ENCODE results near the gene RNF31. TPM values are rescaled to one million over a fixed set of nuclear protein-coding genes. Genes with fewer than 3 reads are reported as not detected.

Gene RNF31
- total RNA-seq, 4 donors from 2014 or later, result 26.6 to 64.2 (median 37.8) TPM

DNA sequence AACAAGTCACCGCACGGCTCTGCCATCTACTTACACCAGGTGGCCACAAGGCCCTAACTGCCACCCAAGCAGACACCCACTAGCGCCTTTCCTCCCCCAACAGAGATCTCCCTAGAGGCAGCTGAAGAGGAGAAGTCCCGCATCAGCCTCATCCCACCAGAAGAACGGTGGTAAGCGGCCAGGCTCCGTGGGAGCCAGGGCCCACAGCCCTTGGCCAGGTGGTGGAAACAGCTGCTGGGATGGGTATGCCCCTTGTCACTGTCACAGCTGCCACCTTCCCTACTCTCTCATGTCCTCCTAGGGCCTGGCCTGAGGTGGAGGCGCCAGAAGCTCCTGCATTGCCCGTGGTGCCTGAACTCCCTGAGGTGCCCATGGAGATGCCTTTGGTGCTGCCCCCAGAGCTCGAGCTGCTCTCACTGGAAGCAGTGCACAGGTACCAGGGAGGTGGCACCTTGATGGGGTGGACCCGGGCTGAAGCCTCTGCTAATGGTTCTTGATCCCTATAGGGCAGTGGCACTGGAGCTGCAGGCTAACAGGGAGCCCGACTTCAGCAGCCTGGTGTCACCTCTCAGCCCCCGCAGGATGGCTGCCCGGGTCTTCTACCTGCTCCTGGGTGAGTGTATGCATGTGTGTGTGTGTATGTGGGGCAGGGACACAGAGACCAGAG, 32.1 kb downstream of the RNF31 start:
- TF ChIP-seq, protein P1, sequence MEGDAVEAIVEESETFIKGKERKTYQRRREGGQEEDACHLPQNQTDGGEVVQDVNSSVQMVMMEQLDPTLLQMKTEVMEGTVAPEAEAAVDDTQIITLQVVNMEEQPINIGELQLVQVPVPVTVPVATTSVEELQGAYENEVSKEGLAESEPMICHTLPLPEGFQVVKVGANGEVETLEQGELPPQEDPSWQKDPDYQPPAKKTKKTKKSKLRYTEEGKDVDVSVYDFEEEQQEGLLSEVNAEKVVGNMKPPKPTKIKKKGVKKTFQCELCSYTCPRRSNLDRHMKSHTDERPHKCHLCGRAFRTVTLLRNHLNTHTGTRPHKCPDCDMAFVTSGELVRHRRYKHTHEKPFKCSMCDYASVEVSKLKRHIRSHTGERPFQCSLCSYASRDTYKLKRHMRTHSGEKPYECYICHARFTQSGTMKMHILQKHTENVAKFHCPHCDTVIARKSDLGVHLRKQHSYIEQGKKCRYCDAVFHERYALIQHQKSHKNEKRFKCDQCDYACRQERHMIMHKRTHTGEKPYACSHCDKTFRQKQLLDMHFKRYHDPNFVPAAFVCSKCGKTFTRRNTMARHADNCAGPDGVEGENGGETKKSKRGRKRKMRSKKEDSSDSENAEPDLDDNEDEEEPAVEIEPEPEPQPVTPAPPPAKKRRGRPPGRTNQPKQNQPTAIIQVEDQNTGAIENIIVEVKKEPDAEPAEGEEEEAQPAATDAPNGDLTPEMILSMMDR (IDR thresholded peaks at IDR 0.05), result no peak
- ATAC-seq (ENCODE audit: low FRiP score) (no peak), DNase-seq (ENCODE audit: low spot score) (no peak)

DNA sequence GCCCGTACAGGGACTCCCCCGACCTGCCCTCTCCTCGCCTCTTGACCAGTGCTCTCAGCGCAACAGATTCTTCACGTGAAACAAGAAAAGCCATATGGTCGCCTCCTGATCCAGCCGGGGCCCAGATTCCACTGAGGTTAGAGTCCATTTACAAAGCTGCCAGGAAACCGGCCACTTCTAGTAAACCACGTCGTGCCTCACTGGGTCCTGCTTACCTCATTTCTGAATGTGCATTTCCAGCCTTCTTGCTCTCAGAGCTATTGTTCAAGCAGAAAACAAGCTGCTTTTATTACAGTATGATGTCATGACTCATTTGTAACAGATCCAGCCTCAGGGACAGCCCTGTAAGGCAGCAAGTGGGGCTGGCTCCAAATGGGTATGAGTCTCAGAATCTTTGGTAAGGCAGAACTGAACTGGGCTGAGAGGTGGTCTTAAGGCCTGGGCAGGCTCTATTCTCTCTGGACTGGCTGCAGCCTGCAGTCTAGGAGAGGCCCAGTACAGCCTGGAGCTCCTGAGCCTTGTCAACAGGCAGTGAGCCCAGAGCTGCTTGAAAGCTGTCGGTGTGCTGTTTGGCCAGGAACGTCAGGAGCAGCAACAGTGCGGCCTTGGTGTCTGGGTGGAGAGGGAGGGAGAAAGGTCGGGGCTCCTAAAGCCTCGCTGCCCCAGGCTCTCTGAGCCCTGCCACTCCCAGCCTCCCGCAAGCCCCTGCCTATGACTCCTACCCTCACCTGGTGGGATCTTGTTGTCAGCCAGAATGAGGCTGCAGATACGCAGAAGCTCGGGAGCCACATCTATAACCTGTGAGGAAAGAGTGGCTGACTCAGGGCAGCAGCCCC, 32.9 kb downstream of the RNF31 start:
- DNase-seq (ENCODE audit: low spot score) (no peak), ATAC-seq (ENCODE audit: low FRiP score) (peak; percentile 20)
- TF ChIP-seq, protein P1 (IDR thresholded peaks at IDR 0.05), result no peak

DNA sequence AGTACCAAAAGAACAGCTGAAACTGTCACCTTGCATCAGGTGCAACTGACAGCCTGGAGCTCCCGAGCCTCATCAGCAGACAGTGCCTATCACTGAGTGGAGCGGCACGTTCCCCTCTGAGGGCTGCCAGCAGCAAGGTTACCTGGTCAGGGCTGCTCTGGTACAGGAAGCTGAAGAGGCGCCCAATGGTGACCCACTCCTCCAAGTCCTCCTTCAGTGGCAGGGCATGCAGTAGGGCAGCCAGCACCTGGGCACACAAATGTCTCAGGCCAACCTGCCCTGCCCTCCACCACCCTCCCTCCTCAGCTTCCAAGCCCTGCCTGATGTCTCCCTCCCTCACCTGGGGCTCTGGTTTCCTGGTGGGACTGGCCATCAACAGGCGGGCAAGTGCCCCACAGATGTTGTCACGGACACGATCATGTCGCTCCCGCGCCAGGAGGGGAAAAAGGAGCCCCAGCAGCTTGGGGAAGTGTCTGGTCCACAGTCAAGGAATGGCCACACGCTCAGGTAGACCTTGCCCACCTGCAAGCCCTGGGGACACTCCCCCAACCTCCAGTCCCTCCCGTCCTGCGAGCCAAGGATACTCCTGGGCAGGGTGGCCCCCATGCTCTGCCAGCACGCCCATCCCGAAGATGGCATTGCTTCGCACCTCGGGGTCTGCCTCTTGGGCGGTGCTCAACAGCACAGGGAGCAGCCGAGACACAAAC, 34.2 kb downstream of the RNF31 start:
- TF ChIP-seq, protein P1 (IDR thresholded peaks at IDR 0.05), result no peak
- no peak for ATAC-seq (ENCODE audit: low FRiP score)
- DNase-seq (ENCODE audit: low spot score), result no peak

DNA sequence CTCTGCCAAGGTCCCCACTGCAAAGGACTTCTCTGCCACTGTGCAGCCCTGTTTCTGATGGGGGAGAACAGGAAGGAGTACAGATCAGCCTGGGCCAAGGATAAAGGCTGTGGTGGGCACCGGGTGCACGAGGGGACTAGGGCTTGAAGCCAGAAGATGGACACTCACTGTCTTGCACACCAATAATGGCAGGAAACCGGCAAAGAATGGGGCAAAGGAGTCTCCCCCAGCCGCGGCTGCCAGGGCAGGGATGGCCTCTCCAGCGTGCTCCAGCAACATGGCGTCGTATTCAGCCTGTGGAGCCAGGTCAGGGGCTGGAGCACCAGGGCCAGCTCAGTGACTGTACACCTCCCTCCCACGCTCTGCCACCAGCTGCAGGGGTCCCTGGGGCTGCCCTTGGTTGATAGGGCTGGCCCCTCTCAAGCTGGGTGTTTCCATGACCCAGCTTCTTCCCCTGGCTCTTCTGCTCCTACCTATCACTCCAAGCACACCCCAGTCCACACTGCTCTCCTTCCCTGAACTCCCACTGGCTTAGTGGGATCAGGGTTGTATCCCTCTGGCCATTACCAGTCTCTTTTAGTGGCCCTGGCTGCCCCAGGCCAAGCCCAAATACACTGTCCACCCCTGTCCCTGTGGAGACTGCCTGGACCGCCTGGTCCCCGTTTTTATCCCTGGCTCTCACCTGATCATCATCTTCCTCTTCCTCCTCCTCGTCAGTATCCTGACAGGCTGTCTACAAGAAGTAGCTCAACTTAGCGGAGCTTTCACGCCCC, 35.0 kb downstream of the RNF31 start:
- TF ChIP-seq, protein P1 (IDR thresholded peaks at IDR 0.05), result no peak
- DNase-seq (ENCODE audit: low spot score) (no peak), ATAC-seq (ENCODE audit: low FRiP score) (no peak)

DNA sequence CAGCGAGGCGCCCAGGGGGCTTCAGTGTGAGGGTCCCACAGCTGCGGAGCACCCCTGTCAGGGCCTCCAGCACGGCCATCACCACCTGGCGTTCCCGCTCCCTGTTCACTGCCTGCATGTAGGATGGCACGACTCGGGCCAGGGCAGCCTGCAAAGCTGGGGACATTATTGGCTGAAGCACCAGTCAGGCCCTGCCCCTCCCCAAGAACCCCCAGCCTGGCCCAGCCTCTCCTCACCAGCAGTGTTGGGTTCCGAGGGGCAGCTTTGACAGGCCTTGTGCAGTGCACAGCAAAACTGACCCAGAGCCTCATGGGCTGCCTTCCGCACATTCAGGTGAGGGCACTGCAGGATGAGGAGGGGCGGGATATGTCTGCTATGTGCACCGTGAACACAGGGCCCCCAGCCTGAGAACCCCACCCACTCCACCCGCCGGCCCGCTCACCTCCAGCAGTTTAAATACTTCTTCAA, 35.8 kb downstream of the RNF31 start:
- DNase-seq (ENCODE audit: low spot score) (no peak), ATAC-seq (ENCODE audit: low FRiP score) (no peak)
- TF ChIP-seq, protein P1 (IDR thresholded peaks at IDR 0.05), result no peak
